Glomerular endothelial cell (primary cell): ENCODE data around the gene CELA2A. TPM values are rescaled to one million over a fixed set of nuclear protein-coding genes. Genes with fewer than 3 reads are reported as not detected.
"Not testable (repeated sequence)": the region's sequence is repeated elsewhere in the genome, so short reads cannot be mapped to it uniquely, and the experiment has no call there.

Source experiments
- DNase-seq: peaks from one replicate; pipeline ENCODE4 v3.0.0-alpha.2; 2011; ENCODE audit warnings: low read depth, low spot score; ENCODE audit errors: extremely low read depth
- total RNA-seq: library from RNA; depleted of rRNA; stranded (reverse); fragments of >200 nt; gene quantifications from 2 replicates; pipeline ENCODE4 v1.2.3, GENCODE V29; 2015

The CELA2A gene
- total RNA-seq, 1 donor from 2014 or later = not detected

DNA sequence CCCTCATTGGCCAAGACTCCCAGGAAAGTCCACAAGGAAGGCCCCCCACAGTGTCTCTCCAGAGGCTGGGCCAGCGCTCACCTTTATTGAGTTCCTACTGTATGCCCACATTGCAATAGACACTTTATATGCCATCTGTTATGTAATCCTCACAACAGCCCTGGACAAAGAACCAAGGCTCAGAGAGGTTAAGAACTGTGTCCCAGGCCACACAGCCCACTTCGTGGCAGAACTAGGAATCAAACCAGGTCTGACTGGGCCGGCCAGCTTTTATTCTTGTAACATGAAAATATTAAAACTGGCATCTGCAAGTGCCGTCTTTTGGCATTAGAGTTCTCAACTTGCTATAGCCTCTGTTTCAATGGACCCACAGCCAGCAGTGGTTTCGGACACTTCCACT, 13.8 kb upstream of the CELA2A start:
- no peak for DNase-seq

- no peak for DNase-seq
These were observed 13.3 kb upstream of the CELA2A start for GRCh38 chr1:15443281-15443680.

DNA sequence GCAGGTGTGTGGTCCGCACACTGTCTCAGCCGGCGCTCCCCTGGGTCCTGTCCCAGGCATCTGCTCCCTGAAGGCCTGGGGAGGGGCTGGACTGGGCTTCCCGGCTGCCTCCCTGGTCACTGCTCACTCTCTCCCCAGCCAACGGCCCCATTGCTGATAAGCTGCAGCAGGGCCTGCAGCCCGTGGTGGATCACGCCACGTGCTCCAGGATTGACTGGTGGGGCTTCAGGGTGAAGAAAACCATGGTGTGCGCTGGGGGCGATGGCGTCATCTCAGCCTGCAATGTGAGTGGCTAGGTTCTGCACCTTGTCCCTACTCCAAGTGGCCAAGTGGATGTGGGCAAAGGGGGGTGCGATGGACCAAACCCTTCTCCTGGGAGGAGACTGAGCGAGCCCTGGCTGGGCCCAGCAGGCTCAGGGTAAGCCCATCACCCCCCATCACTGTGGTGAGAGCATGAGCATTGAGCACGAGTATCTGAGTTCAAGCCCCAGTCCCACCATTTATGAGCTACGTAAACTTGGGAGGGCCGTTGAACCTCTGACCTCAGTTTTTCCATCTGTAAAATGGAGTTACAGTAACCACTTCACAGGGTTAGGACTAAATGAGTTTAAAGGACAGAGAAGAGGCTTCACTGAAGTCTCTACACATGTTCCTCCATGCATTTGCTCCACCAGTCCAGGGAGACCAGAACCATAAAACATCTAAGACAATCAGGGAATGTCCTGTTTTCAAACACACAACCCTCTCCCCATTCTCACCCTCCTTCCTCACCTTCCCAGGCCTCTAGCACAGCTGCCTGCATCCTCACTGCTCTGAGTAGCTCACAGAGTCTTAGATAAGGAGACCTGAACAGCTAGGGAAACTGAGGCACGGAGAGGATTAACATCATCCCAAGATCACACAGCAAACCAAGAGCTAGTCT, 11.8 kb upstream of the CELA2A start:
- DNase-seq = no peak

DNA sequence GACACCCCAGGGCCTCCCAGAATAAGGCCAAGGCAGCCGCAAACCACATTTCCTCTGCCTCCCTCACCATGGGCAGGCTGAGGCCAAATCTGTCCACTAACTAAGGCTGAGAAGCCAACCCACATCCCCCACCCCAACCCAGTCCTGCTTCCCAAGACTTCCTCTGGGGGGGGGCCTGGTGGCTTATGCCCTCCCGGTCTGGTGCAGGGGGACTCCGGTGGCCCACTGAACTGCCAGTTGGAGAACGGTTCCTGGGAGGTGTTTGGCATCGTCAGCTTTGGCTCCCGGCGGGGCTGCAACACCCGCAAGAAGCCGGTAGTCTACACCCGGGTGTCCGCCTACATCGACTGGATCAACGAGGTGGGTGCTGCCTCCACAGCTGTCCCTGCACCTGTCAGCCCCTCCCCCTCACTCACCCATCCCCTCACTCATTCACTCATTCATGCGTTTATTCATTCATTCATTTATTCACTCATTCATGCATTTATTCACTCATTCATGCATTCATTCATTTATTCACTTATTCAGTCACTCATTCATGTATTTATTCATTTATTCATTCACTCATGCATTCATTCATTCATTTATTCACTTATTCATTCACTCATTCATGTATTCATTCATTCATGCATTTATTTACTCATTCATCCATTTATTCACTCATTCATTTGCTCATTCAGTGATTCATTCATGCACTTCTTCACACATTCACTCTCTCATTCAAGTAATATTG, 11.0 kb upstream of the CELA2A start:
- no peak for DNase-seq

- DNase-seq = no peak
These were observed 10.3 kb upstream of the CELA2A start for GRCh38 chr1:15446212-15446611.

DNA sequence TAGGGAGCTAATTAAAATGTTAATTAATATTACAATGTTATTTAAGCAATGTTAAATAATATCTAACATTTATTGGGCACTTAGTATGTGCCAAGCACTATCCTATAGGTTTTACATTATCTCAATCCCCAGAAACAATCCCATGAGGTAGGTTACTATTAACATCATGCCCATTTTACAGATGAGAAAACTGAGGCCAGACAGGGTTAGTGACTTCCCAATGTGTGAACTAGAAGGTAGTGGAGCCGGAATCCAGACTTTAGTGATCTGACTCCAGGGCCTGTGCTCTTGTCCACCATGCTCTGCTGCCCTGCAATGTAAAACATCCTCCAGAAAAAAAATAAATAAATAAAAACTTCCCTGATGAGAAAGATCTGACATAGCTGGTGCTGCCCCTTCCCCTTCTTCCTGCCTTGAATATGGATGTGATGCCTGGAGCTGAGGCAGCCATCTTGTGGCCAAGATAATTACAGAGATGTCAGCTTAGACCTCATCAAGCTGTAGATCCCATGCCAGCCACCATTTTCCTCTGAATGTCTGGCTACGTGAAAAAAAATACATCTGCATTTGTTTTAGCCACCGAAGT, 7.6 kb upstream of the CELA2A start:
- DNase-seq = no peak

GRCh38 chr1:15449567-15449966, 7.0 kb upstream of the CELA2A start:
- DNase-seq = no peak

- no peak for DNase-seq
These were observed 5.4 kb upstream of the CELA2A start for GRCh38 chr1:15451014-15451722.

DNA sequence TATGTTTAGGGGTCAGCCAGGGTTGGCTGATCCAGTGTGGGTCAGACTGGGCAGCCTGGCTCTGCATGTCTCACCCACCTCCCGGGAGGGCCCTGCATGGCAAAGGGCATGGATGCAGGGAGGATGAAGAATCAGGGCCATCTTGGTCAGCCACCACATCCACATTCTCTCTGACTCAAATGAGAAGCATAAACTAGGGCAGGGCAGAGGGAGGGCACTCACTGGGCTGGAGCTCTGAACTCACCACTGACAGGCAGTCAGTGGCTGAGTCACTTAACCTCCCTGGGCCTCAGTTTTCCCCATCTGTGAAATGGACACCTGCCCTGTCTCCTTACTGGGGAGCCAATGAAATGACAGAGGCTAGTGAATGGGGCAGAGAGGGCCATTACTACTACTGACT, 4.3 kb upstream of the CELA2A start:
- DNase-seq = no peak

GRCh38 chr1:15452866-15453571, 3.5 kb upstream of the CELA2A start:
- DNase-seq = no peak

- DNase-seq = no peak
These were observed 2.8 kb upstream of the CELA2A start for GRCh38 chr1:15453734-15454133.

DNA sequence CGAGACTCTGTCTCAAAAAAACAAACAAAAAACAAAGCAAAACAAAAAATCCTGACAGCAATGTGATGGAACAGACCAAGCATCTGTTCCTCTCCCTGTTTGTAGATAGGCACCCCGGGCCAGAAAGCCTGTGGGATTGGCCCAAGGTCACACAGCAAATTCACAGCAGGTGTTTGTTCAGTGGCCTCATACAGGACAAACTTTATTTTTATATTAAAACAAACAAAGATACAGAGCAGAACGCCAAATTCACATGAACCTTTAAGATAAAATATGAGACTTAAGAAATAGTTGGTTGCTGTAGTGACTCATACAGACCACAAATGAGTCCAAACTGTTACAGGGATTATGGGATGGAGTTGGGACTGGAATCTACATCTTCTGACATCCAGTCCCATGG, 2.3 kb upstream of the CELA2A start:
- no peak for DNase-seq

DNA sequence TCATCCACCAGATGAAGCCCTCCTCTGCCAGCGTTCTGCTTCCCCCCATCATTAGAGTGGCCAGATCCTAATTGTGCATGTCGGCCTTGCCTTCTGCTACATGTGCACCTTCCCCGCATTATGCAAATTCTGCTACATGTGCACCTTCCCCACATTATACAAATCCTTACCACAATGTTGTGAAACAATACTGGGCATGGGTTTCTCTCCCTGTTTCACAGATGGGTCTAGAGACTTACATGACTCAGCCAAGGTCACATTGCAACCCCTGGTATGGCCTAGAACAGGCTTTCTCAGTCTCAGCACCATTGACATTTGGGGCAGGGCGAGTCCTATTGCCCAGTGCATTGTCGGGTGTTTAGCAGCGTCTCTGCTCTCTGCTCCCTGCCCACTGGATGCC, 1.0 kb upstream of the CELA2A start:
- DNase-seq = no peak

GRCh38 chr1:15457585-15457984, 1.1 kb downstream of the CELA2A start:
- no peak for DNase-seq

DNA sequence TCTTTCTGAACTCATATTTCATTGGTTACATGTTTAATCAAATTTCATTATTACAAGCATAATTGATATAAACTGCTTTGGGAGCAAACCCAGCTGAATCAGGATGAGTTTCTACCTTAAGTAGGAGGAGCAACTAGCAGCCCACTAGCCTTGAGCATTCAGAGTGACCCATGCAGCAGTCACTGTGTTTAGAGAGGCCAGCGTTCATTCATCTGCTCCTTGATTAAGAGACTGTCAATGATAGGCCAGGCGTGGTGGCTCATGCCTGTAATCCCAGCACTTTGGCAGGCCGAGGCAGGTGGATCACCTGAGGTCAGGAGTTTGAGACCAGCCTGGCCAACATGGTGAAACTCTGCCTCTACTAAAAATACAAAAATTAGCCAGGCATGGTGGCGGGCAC, 1.9 kb downstream of the CELA2A start:
- DNase-seq = not testable (repeated sequence)

DNA sequence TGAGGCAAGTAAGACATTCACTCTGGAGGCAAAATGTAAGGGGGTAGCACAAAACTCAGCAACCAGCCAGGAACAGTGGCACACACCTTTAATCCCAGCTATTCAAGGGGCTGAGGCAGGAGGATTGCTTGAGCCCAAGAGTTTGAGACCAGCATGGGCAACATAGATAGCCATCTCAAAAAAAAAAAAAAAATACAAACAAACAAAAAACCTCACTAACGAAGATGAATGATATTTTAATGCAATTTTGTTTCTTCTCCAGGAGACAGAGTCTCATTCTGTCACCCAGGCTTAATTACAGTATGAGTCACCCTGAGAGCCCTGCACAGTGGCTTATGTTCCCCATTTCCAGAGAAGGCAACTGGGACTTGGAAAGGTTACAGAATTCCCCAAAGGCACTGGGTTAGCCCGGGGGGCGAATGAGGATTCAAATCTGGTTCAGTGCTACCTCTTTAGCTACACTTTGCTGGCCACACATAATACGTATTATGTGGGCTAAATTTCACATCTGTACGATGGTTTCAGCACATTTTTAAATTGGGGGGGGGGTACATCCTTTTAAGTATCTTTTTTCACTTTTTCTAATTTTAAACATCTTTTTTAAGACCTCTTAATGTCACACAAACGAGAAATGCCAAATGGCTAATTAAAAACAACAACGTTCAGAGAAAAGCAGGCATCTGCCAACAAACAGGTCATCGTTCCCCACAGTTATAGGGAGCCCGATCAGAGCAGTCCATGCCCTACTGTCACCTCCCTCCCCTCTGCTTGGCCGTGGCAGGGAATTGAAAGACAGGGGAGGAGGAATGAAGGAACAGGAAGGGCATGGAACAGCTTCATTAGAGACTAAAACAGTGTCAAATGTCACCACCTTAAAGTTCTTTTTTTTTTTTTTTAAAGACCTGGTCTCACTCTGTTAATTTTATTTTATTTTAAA, 3.5 kb downstream of the CELA2A start:
- DNase-seq = no peak

- no peak for DNase-seq
These were observed 4.2 kb downstream of the CELA2A start for GRCh38 chr1:15460708-15461095.

DNA sequence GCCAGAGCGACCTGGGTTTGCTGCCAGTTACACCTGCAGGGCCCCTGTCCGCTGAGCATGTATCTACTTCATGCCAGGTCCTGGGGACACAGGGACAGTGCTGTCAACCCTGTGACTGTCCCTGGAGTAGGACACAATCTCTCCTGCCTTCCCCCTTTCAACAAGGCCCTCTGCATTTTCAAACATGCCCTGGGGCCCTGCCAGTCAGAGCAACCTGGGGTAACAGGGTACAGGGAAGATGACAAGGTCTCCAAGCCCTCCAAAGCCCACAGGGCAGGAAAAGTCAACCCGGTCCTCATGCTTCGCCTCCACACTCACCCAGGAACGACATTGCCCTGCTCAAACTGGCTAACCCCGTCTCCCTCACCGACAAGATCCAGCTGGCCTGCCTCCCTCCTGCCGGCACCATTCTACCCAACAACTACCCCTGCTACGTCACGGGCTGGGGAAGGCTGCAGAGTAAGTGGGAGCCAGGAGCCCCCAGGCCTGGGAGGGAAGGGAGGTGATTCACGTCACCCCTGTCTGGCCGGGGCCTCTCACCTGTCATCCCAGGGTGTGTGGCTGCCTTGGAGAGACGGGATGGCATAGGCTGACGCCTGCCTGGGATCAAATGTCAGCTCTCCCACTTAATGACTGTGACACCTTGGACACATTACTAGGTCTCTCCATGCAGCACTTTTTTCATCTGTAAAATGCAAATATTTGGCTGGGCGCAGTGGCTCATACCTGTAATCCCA, 6.7 kb downstream of the CELA2A start:
- DNase-seq = not testable (repeated sequence)

- DNase-seq = not testable (repeated sequence)
These were observed 7.4 kb downstream of the CELA2A start for GRCh38 chr1:15463926-15464322.
